Measurements from ENCODE around the gene TTC12. TPM values are rescaled to one million over a fixed set of nuclear protein-coding genes. Genes with fewer than 3 reads are reported as not detected.

Gene TTC12
- total RNA-seq, 2 experiments from 2014 or later, result 3.6 to 3.9 TPM

DNA sequence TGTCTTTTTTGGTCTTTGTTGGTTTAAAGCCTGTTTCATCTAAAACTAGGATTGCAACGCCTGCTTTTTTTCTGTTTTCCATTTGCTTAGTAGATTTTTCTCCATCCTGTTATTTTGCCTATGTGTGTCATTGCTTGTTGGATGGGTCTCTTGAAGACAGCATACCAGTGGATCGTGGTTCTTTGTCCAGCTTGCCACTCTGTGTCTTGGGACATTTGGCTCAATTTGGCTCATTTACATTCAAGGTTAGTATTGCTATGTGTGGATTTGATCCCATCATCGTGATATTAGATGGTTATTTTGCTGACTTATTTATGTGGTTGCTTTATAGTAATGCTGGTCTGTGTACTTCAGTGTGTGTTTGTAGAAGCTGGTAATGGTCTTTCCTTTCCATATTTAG is 41.8 kb downstream of the TTC12 start:
- intact Hi-C loops (cut with micrococcal nuclease; ENCODE audit: unreplicated experiment), result no loop called here
- H3K4me3 ChIP-seq (ENCODE audit: low read depth, low read length, poor library complexity, severe bottlenecking), result no peak overlapping the region
- H3K4me1 ChIP-seq (ENCODE audit: insufficient read depth, low read length, poor library complexity, severe bottlenecking), result no peaks in the 10 kb centered on the region
- no peak for DNase-seq (ENCODE audit: low spot score)
- no peaks in the 10 kb centered on the region for H4K20me1 ChIP-seq (ENCODE audit: insufficient read depth, low read length)
- POLR2A ChIA-PET, result interaction anchor here (1.4 kb wide), 1 partner anchor 22 kb away, joined by 5 read pairs; no protein-coding TSS in a partner anchor
- no peaks in the 10 kb centered on the region for H3K36me3 ChIP-seq (ENCODE audit: insufficient read depth, low read length)
- no peaks in the 10 kb centered on the region for H3K79me2 ChIP-seq (ENCODE audit: insufficient read depth, low read depth, low read length)
- H3K9me3 ChIP-seq (ENCODE audit: low read length), result no peaks in the 10 kb centered on the region
- H3K9me2 ChIP-seq (ENCODE audit: insufficient read depth, low read length), result no peaks in the 10 kb centered on the region
- no peak overlapping the region for H3K27ac ChIP-seq (ENCODE audit: low read depth, low read length, poor library complexity, severe bottlenecking)
- H3K4me2 ChIP-seq (ENCODE audit: low read length), result no peak overlapping the region
- CTCF ChIA-PET (ENCODE audit: unreplicated experiment), result no interaction called here
- BruUV-seq (replicated peaks), result no TSS peak
- TF ChIP-seq, protein P1, sequence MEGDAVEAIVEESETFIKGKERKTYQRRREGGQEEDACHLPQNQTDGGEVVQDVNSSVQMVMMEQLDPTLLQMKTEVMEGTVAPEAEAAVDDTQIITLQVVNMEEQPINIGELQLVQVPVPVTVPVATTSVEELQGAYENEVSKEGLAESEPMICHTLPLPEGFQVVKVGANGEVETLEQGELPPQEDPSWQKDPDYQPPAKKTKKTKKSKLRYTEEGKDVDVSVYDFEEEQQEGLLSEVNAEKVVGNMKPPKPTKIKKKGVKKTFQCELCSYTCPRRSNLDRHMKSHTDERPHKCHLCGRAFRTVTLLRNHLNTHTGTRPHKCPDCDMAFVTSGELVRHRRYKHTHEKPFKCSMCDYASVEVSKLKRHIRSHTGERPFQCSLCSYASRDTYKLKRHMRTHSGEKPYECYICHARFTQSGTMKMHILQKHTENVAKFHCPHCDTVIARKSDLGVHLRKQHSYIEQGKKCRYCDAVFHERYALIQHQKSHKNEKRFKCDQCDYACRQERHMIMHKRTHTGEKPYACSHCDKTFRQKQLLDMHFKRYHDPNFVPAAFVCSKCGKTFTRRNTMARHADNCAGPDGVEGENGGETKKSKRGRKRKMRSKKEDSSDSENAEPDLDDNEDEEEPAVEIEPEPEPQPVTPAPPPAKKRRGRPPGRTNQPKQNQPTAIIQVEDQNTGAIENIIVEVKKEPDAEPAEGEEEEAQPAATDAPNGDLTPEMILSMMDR (conservative IDR thresholded peaks at IDR 0.05; ENCODE audit: low read length), result no peak
- TF ChIP-seq EZH2phosphoT487 (IDR thresholded peaks at IDR 0.05; ENCODE audit: borderline replicate concordance, low read depth, low read length), result no peak
- H2AFZ ChIP-seq (ENCODE audit: low read length), result no peak overlapping the region

DNA sequence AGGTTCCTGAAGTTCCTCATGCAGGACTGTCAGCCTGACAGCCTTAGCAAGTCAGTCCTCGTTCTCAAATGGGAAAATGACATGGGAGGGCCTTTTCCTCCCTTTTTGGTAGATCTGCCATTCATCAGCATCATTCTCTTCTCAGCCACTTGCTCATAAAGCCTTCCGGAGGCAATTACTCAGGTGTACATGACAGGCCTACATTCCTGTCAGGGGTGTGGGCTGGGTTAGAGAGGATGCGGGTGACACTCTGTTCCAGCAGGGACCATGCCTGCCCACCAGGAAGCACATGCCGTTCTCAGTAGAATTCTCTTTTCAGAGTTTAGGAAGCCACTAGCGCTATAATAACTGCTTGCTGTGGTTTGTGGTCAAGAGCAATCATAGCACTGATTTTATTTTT is 49.0 kb downstream of the TTC12 start:
- DNase-seq (ENCODE audit: low spot score), result no peak
- H3K36me3 ChIP-seq (ENCODE audit: insufficient read depth, low read length), result no peaks in the 10 kb centered on the region
- ChIA-PET POLR2A (no interaction called here), CTCF (ENCODE audit: unreplicated experiment) (no interaction called here)
- no peaks in the 10 kb centered on the region for H3K79me2 ChIP-seq (ENCODE audit: insufficient read depth, low read depth, low read length)
- H4K20me1 ChIP-seq (ENCODE audit: insufficient read depth, low read length), result no peaks in the 10 kb centered on the region
- no peak for TF ChIP-seq EZH2phosphoT487 (IDR thresholded peaks at IDR 0.05; ENCODE audit: borderline replicate concordance, low read depth, low read length)
- TF ChIP-seq, protein P1 (conservative IDR thresholded peaks at IDR 0.05; ENCODE audit: low read length), result no peak
- H3K9me2 ChIP-seq (ENCODE audit: insufficient read depth, low read length), result no peaks in the 10 kb centered on the region
- no TSS peak for BruUV-seq (replicated peaks)
- no peak overlapping the region for H3K27ac ChIP-seq (ENCODE audit: low read depth, low read length, poor library complexity, severe bottlenecking)
- no peaks in the 10 kb centered on the region for H3K9me3 ChIP-seq (ENCODE audit: low read length)
- no peaks in the 10 kb centered on the region for H3K4me1 ChIP-seq (ENCODE audit: insufficient read depth, low read length, poor library complexity, severe bottlenecking)
- intact Hi-C loops (cut with micrococcal nuclease; ENCODE audit: unreplicated experiment), result no loop called here
- H3K4me2 ChIP-seq (ENCODE audit: low read length), result no peak overlapping the region
- H3K4me3 ChIP-seq (ENCODE audit: low read depth, low read length, poor library complexity, severe bottlenecking), result no peak overlapping the region
- H2AFZ ChIP-seq (ENCODE audit: low read length), result no peak overlapping the region

DNA sequence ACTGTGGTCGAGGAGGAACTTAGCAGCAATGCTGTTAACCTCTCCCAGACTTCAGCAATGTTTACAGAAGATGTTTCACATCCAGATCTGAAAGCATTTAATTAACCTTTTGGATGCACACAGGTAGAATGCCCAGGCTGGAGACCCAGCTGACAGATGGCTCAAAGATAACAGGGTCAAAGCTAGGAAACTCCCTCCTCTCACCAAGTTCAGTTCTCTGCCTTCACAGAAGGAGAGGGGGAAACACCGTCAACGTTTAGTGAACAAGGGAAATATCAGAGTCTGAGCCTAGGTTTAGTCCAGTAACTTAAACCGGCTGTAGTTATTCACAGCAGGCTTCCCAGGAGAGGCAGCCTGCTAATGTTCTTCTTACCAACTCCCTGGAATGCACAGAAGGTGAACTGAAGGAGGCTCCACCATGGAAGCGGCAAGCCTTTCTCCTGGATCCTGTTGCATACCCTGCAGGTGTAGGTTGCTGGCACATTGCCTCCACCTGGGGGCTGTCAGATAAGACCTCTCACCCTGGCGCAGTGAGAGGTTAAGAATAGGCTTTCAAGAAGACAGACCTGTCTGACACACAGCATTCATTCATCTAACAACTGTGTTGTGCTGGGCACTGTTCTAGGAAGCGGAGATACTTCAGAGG is 49.7 kb downstream of the TTC12 start:
- H3K36me3 ChIP-seq (ENCODE audit: insufficient read depth, low read length), result no peaks in the 10 kb centered on the region
- CTCF ChIA-PET (ENCODE audit: unreplicated experiment), result no interaction called here
- no peaks in the 10 kb centered on the region for H3K79me2 ChIP-seq (ENCODE audit: insufficient read depth, low read depth, low read length)
- POLR2A ChIA-PET, result no interaction called here
- no peak for DNase-seq (ENCODE audit: low spot score)
- no peak overlapping the region for H2AFZ ChIP-seq (ENCODE audit: low read length)
- no peaks in the 10 kb centered on the region for H3K4me1 ChIP-seq (ENCODE audit: insufficient read depth, low read length, poor library complexity, severe bottlenecking)
- H3K9me2 ChIP-seq (ENCODE audit: insufficient read depth, low read length), result no peaks in the 10 kb centered on the region
- TF ChIP-seq, protein P1 (conservative IDR thresholded peaks at IDR 0.05; ENCODE audit: low read length), result no peak
- TF ChIP-seq EZH2phosphoT487 (IDR thresholded peaks at IDR 0.05; ENCODE audit: borderline replicate concordance, low read depth, low read length), result no peak
- H3K9me3 ChIP-seq (ENCODE audit: low read length), result no peaks in the 10 kb centered on the region
- no peaks in the 10 kb centered on the region for H4K20me1 ChIP-seq (ENCODE audit: insufficient read depth, low read length)
- H3K4me2 ChIP-seq (ENCODE audit: low read length), result no peak overlapping the region
- no TSS peak for BruUV-seq (replicated peaks)
- no peak overlapping the region for H3K27ac ChIP-seq (ENCODE audit: low read depth, low read length, poor library complexity, severe bottlenecking)
- no peak overlapping the region for H3K4me3 ChIP-seq (ENCODE audit: low read depth, low read length, poor library complexity, severe bottlenecking)
- intact Hi-C loops (cut with micrococcal nuclease; ENCODE audit: unreplicated experiment), result no loop called here

Measured in OCI-LY7 (cell line).